ENCODE measurements around the gene RAB11A.

The RAB11A gene

DNA sequence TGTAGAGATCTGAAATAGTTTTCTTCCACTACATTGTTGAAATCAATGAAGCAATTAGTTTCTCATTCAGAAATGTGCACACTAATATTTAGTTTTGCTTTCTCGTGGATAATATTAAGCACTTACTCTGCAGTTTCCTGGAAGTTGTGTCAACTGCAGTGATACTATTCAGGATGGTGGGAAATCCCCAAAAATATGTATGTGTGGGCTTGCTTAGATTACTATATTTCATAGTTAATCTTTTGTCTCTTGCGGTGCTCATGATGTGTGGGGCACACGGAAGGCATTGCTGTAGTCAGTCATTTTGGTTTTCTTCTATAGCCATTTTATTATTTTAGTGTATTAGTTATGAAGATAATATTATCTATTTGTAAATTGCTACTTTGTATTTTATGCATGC is 19.7 kb downstream of the RAB11A start (continued):
- TF ChIP-seq, protein P1, sequence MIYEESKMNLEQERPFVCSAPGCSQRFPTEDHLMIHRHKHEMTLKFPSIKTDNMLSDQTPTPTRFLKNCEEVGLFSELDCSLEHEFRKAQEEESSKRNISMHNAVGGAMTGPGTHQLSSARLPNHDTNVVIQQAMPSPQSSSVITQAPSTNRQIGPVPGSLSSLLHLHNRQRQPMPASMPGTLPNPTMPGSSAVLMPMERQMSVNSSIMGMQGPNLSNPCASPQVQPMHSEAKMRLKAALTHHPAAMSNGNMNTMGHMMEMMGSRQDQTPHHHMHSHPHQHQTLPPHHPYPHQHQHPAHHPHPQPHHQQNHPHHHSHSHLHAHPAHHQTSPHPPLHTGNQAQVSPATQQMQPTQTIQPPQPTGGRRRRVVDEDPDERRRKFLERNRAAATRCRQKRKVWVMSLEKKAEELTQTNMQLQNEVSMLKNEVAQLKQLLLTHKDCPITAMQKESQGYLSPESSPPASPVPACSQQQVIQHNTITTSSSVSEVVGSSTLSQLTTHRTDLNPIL (CRISPR knock-in tag; IDR thresholded peaks at IDR 0.05; ENCODE audit: low read depth): no peak
- no peak for TF ChIP-seq TOX (CRISPR knock-in tag; IDR thresholded peaks at IDR 0.05; ENCODE audit: borderline replicate concordance)
- TF ChIP-seq PPARA (CRISPR knock-in tag; IDR thresholded peaks at IDR 0.05; ENCODE audit: borderline replicate concordance): no peak
- no peak for TF ChIP-seq CSDC2 (CRISPR knock-in tag; IDR thresholded peaks at IDR 0.05)

DNA sequence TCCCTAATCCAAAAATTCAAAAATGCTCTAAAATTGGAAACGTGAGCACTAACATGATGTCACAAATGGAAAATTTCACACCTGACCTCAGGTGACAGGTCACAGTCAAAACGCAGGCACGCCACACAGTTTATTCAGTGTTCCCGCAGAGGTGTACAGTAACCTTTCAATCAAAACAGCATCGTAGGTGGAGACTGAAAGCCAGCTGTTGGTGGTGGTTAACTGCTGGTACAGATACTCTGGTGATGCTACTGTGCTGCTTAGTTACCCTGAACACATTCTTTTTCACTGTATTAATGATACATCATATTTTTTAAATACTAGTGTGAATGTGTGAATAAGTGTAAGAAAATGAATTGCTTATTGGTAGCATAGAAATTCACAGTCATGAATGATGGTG is 23.8 kb downstream of the RAB11A start:
- ATAC-seq: no peak

DNA sequence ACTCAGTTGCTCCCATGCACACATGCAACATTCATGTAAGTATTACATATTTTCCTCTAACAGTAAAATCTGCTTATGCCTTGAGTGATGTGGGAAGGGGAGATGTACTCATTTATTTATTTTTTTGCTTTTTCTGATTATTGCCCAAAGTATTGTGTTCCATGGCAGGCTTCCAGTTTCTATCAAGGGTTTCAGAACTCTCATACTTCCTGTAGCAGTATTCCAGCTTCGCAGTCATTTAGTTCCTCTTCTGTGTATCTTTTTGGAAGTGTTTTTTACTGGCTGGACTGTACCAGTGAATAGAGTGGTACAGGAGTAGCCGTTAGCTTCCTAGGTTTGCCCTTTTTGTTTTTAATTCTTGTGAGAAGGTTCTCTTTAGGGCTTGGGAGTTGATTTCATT is 26.9 kb downstream of the RAB11A start:
- no peak for TF ChIP-seq ZFP30 (CRISPR knock-in tag; IDR thresholded peaks at IDR 0.05)
- TF ChIP-seq BACH2 (CRISPR knock-in tag; IDR thresholded peaks at IDR 0.05; ENCODE audit: borderline replicate concordance): no peak
- TF ChIP-seq GLIS3 (CRISPR knock-in tag; IDR thresholded peaks at IDR 0.05): no peak
- no peak for TF ChIP-seq ESRRG (CRISPR knock-in tag; IDR thresholded peaks at IDR 0.05)
- TF ChIP-seq, protein P1 (CRISPR knock-in tag; IDR thresholded peaks at IDR 0.05; ENCODE audit: low read depth): no peak
- no peak for TF ChIP-seq ZNF70 (CRISPR knock-in tag; IDR thresholded peaks at IDR 0.05)
- TF ChIP-seq, protein P2, sequence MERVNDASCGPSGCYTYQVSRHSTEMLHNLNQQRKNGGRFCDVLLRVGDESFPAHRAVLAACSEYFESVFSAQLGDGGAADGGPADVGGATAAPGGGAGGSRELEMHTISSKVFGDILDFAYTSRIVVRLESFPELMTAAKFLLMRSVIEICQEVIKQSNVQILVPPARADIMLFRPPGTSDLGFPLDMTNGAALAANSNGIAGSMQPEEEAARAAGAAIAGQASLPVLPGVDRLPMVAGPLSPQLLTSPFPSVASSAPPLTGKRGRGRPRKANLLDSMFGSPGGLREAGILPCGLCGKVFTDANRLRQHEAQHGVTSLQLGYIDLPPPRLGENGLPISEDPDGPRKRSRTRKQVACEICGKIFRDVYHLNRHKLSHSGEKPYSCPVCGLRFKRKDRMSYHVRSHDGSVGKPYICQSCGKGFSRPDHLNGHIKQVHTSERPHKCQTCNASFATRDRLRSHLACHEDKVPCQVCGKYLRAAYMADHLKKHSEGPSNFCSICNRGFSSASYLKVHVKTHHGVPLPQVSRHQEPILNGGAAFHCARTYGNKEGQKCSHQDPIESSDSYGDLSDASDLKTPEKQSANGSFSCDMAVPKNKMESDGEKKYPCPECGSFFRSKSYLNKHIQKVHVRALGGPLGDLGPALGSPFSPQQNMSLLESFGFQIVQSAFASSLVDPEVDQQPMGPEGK (CRISPR knock-in tag; IDR thresholded peaks at IDR 0.05; ENCODE audit: borderline replicate concordance): no peak
- no peak for ATAC-seq

More for the DNA sequence above, 23.8 kb downstream of the RAB11A start:
- no peak for TF ChIP-seq ARNTL (CRISPR knock-in tag; IDR thresholded peaks at IDR 0.05; ENCODE audit: borderline replicate concordance, low read depth)
- TF ChIP-seq ZFP30 (CRISPR knock-in tag; IDR thresholded peaks at IDR 0.05): no peak
- TF ChIP-seq ZNF70 (CRISPR knock-in tag; IDR thresholded peaks at IDR 0.05): no peak
- no peak for TF ChIP-seq GLIS3 (CRISPR knock-in tag; IDR thresholded peaks at IDR 0.05)
- no peak for TF ChIP-seq BACH2 (CRISPR knock-in tag; IDR thresholded peaks at IDR 0.05; ENCODE audit: borderline replicate concordance)
- no peak for TF ChIP-seq PPARA (CRISPR knock-in tag; IDR thresholded peaks at IDR 0.05; ENCODE audit: borderline replicate concordance)
- no peak for TF ChIP-seq OSR1 (CRISPR knock-in tag; IDR thresholded peaks at IDR 0.05)
- TF ChIP-seq, protein P1 (CRISPR knock-in tag; IDR thresholded peaks at IDR 0.05; ENCODE audit: low read depth): no peak
- no peak for TF ChIP-seq SNAI2 (CRISPR knock-in tag; IDR thresholded peaks at IDR 0.05)
- TF ChIP-seq ZC3H10 (CRISPR knock-in tag; IDR thresholded peaks at IDR 0.05): no peak
- no peak for TF ChIP-seq TOX (CRISPR knock-in tag; IDR thresholded peaks at IDR 0.05; ENCODE audit: borderline replicate concordance)
- no peak for TF ChIP-seq ESRRG (CRISPR knock-in tag; IDR thresholded peaks at IDR 0.05)
- no peak for TF ChIP-seq RARB (CRISPR knock-in tag; IDR thresholded peaks at IDR 0.05)
- no peak for TF ChIP-seq TCF4 (CRISPR knock-in tag; IDR thresholded peaks at IDR 0.05; ENCODE audit: borderline replicate concordance)

DNA sequence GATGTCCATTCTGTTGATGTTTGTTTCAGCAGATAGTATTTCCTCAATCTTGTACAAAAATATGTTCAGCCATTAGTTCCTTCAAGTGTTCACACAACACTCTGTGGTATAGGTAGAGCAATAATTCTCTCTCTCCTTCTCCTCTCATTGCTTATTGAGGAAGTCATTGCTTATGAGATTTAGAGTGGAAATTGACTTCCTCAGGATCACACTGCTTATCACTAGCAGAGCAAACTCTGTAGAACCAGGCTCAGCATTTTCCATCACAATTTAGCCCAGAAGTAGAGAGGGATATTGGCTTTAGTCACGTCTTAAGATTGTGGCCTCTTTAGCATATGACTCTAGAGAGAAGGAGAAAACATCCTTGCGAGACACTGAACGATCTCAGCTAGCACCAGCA is 31.2 kb downstream of the RAB11A start:
- no peak for TF ChIP-seq ESRRG (CRISPR knock-in tag; IDR thresholded peaks at IDR 0.05)
- no peak for TF ChIP-seq ZNF565 (CRISPR knock-in tag; conservative IDR thresholded peaks at IDR 0.05; ENCODE audit: low read depth)
- no peak for TF ChIP-seq SNAI2 (CRISPR knock-in tag; IDR thresholded peaks at IDR 0.05)
- no peak for TF ChIP-seq ISL1 (CRISPR knock-in tag; IDR thresholded peaks at IDR 0.05)
- TF ChIP-seq ZC3H10 (CRISPR knock-in tag; IDR thresholded peaks at IDR 0.05): no peak
- no peak for TF ChIP-seq ZNF8 (CRISPR knock-in tag; IDR thresholded peaks at IDR 0.05)
- no peak for TF ChIP-seq TOX (CRISPR knock-in tag; IDR thresholded peaks at IDR 0.05; ENCODE audit: borderline replicate concordance)
- TF ChIP-seq, protein P2 (CRISPR knock-in tag; IDR thresholded peaks at IDR 0.05; ENCODE audit: borderline replicate concordance): no peak
- TF ChIP-seq, protein P3, sequence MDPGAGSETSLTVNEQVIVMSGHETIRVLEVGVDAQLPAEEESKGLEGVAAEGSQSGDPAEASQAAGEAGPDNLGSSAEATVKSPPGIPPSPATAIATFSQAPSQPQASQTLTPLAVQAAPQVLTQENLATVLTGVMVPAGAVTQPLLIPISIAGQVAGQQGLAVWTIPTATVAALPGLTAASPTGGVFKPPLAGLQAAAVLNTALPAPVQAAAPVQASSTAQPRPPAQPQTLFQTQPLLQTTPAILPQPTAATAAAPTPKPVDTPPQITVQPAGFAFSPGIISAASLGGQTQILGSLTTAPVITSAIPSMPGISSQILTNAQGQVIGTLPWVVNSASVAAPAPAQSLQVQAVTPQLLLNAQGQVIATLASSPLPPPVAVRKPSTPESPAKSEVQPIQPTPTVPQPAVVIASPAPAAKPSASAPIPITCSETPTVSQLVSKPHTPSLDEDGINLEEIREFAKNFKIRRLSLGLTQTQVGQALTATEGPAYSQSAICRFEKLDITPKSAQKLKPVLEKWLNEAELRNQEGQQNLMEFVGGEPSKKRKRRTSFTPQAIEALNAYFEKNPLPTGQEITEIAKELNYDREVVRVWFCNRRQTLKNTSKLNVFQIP (CRISPR knock-in tag; IDR thresholded peaks at IDR 0.05; ENCODE audit: borderline replicate concordance, low read depth): no peak
- no peak for TF ChIP-seq ZFP3 (CRISPR knock-in tag; IDR thresholded peaks at IDR 0.05)
- no peak for TF ChIP-seq ARNTL (CRISPR knock-in tag; IDR thresholded peaks at IDR 0.05; ENCODE audit: borderline replicate concordance, low read depth)
- TF ChIP-seq, protein P4, sequence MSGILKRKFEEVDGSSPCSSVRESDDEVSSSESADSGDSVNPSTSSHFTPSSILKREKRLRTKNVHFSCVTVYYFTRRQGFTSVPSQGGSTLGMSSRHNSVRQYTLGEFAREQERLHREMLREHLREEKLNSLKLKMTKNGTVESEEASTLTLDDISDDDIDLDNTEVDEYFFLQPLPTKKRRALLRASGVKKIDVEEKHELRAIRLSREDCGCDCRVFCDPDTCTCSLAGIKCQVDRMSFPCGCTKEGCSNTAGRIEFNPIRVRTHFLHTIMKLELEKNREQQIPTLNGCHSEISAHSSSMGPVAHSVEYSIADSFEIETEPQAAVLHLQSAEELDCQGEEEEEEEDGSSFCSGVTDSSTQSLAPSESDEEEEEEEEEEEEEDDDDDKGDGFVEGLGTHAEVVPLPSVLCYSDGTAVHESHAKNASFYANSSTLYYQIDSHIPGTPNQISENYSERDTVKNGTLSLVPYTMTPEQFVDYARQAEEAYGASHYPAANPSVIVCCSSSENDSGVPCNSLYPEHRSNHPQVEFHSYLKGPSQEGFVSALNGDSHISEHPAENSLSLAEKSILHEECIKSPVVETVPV (CRISPR knock-in tag; IDR thresholded peaks at IDR 0.05): no peak
- ATAC-seq: no peak

Measured in SK-N-SH treated with all-trans-retinoic acid at 6 μM for 48 hours (cell line).